Measurements from ENCODE around the gene GSTM4.

The GSTM4 gene

DNA sequence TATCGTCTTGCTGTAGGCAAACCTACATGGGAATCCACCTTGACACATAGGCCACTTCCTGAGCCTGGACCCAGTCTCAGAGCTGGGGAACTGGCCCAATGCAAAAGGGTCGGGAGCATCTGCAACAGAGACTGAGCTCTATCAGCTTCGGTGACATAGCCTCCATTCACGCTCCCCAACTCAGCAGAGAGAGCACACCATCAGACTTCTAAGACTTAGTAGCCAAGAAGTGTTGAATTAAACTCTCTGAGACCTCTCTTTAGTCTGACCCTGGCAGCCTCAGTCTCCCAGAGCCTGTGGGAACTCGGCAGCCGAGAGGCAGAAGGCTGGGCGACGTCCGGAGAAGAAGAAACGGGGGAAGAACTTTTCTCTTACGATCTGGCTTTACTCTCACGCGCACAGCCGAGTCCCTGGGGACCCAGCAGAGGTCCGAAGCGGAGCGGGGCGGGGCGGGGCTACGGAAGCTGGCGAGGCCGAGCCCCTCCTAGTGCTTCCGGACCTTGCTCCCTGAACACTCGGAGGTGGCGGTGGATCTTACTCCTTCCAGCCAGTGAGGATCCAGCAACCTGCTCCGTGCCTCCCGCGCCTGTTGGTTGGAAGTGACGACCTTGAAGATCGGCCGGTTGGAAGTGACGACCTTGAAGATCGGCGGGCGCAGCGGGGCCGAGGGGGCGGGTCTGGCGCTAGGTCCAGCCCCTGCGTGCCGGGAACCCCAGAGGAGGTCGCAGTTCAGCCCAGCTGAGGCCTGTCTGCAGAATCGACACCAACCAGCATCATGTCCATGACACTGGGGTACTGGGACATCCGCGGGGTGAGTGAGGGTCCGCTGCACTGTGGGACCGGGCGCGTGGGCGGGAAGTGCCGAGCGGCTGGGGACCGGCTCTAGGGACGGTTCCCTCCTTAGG is at the start of gene GSTM4:
Gene GSTM4 (plus strand): TSS at position 485 of the 905 bp plus-strand sequence. CDS start 291 bp downstream, at position 776.
- no peak for DNase-seq

DNA sequence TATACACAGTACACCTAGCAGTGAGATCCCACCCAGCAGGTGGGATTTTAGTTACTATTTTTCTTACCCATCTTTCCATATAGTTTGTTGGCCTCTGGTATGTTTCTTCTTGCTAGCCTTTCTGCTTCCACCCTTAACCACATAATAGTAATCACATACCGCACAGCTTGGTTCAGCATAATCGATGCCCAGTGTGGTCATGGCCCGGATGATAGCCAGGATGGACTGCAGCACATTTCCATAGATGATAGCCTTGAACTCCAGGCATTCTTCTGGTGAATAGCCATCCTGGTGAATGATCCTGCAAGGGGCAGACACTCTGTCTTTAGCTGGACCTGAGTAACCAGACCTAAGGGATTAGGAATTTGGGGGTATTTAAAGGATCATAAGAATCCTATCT is 46.0 kb upstream of the GSTM4 start:
- no peak for DNase-seq

DNA sequence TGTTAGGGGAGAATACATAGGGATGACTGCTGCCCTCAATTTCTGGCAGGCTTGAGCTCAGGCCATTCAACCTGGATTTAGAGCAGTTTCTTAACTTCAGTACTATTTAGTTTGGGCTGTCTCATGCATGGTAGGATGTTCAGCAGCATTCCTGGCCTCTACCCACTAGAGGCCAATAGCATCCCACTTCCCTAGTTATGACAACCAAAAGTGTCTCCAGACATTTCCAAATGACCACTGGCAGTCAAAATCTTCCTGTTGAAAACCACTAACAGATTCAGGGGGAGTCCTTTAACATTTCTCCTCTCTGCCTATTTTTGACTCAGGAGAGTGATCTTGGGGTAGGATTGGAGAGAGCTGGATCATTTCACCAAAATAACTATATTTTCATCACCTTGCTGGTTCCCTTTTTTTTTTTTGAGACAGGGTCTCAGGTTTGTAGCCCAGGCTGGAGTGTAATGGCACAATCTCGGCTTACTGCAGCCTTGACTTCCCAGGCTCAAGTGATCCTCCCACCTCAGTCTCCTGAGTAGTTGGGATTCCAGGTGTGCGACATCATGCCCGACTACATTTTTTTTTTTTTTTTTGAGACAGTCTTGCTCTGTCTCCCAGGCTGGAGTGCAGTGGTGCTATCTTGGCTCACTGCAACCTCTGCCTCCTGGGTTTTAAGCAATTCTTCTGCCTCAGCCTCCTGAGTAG is 45.1 kb upstream of the GSTM4 start:
- no peak for DNase-seq

DNA sequence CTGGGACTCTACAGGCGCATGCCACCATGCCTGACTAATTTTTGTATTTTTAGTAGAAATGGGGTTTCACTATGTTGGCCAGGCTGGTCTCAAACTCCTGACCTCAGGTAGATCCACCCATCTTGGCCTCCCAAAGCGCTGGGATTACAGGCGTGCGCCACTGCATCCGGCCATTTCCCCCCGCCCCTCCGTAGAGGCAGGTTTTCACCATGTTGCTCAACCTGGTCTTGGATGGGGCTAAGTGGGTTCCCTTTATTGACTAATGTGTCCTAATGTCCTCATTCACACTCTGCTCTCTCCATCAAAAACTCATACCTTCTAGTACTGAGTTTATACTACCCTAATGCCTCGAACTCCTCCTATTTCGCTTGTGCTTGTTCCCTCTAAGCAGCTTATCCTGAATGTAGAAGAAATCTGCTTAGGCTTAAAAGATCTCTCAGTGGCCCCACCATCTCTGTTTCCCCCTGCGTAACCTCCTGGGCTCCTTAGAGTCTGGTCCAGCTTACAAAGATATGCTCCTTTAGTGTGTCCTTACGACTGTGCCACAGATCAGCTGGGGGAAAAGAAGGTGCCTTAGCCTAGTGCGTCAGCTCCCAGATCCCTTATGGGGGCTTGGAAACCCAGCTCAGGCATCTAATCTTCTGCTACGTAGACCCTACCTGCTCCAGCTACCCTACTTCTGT is 44.5 kb upstream of the GSTM4 start:
- DNase-seq, result no peak

DNA sequence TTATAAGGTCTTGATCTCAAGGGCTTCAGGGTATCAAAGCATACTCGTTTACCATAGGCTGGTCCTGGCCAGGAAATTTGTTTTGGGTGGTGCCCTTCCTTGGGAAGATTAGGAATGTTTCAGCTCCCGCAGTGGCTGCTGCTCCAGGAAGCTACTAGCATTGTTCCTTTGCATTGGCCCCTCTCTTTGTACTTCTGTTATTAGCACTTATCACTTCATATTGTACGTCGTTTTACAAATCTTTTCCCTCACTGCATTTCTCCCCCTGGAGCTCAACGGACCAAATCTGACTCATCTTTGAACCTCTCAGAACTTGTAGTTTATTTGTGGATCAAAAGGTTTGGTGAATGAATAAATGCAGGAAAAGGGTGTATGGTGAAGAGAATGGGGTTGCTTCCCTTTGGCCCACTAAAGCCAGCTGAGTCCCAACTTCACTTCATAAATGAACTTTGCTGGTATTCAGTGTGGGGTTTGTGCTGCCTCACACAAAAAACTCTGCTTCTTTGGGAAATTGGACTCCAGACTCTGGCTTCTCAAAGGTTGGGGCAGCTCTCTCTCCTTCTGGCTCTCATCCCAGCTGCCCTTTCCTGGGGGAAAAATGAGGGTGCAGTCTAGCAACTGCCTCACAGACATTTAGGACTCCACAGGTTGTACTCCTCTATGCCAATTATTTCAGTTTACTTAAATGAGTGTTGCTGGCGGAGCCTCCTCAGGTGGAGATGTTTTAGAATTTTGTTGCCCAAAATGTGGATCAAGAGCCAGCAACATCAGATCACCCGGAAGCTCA is 42.3 kb upstream of the GSTM4 start:
- DNase-seq, result no peak

DNA sequence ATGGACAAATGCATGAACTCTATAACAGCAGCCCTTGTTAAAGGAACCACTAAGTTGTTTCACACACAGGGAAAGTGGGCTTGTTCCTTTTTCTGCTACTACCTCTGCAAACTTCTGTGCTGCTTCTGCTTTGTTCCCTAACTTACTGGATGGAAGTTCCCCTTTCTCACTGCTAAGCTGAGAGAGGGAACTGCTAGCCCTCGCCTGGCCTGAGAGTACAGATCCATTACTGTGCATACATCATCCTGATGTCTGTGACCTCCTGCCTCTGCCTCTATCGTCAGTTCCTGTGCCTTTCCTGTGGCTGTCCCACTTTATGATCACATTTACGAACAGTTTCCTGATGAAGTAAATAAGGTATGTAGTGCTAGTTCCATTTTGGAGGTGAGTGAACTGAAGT is 40.0 kb upstream of the GSTM4 start:
- no peak for DNase-seq

DNA sequence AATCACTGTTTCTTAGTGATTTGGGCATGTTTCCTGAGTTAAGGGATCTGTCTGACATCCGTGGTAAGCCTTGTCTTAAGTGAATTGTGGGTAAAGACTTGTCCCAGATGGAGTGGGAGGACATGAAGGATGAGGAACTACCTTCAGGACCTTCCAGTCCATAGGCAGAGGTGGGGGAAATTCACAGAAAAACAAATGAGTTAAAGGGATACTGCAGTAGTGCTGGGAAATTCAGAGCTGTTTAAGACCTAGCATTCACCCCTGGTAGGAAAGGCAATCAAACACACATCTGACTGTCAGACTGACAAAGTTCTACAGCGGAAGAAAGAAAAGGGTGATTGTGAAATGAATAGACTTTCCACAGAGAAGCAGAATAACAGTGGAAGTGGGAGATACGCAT is 39.5 kb upstream of the GSTM4 start:
- no peak for DNase-seq

DNA sequence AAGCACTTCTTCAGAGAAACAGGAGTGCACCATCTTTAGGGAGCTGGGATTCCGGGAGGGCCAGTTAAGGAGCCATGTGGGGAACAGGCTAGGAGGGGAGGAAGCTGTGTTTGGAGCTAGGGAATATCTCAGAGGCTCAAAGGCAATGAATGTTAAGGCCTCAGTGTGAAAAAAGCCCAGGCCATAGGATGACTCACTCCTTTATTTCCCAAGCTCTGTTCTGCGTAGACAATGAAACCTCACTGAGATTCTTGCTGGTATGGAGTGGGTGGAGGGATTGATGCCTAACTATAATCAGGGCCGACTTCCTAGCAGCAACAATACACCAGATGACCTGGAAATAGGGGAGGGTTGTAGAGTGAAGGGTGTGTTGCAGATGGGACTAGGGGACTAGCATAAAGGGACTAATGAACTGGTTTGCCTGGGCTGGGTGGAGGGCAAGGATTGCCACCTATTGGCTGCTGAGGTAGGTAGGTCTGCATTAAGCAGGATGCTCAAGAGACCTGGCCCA is 38.6 kb upstream of the GSTM4 start:
- no peak for DNase-seq

DNA sequence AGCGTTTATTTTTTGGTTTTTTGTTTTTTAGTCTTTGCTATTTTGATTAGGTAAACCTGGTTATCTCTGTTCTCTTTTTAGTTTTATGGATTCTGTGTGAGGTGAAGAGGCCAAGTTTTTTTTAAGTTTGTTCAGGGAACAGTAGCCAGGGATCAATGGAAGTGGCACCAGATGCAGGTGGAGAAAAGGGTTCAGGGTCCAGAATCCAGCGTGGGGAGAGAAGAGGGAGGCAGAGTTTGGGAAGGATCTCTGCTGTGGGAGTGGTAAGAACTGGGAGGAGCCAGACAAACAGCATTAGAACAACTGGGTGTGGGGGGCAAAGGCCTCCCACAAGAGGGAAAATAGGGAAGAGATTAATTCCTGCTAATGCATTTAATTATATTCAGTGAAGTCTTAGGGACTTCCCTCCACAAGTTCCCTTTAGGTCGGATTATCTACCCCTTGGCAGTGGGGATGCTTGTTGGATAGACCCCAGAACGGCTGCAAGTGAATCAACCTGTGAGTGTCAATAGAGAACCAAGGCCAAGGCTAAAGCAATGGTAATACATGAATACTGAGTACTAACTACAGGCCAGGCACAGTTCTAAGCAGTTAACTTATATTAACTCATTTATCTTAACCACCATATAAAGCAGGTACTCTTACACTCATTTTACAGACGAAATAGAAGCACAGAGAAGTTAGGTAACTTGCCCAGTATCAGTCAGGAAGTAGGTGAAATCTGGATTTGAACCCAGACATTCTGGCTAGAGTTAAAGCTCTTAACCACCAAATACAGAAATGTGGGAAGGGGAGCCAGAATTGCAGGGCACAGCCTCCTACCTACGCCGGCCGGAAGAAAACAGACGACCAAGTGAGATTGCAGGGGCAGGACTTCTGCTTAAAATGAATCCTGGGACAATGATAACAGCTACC is 37.0 kb upstream of the GSTM4 start:
- no peak for DNase-seq

DNA sequence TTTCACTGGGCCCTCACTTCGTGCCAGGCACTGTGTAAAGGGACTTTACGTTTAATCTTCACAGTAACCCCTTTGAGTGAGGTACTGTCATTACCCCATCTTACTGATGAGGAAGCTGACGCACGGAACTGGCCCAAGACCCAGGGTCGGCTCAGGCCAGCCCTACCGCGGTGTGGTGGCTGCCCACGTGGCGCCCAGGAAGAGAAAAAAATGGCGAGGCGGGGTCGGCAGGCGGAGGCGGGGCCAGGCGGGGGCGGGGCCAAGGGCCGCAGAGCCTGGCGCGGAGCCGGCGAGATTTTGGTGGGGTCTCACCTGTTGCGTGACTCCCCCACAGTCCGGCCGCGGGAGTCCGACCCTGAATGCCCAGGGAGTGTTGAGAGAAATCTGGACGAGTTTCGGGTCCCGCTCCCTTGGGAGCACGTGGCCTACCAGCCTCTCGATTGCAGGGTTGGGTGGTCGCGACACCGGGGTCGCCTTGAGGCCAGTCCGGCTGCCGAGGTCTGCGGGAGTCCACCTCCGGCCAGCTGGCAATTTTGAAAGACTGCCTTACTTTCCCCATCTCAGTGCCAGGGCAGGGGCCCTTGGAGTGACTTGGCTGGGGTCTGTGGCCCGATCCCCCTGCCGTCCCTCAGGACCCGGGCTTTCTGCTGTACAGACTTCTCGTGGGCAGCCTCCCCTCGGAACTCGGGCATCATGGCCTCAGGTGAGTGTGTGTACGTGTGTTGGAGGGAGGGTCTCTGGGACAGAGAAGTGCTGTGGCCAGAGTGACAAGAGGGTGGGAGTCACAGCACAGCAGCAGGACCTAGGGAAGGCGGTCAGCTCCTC is 36.1 kb upstream of the GSTM4 start, which contains the start of the genes AMPD2 and GNAT2:
Gene AMPD2 (plus strand): TSS at position 262 of the 825 bp plus-strand sequence. CDS start 1,339 bp downstream, outside the sequence.
Gene GNAT2 (minus strand): TSS at position 41 of the 825 bp plus-strand sequence. CDS start 6,746 bp downstream, outside the sequence.
- DNase-seq, result peak; percentile 32

DNA sequence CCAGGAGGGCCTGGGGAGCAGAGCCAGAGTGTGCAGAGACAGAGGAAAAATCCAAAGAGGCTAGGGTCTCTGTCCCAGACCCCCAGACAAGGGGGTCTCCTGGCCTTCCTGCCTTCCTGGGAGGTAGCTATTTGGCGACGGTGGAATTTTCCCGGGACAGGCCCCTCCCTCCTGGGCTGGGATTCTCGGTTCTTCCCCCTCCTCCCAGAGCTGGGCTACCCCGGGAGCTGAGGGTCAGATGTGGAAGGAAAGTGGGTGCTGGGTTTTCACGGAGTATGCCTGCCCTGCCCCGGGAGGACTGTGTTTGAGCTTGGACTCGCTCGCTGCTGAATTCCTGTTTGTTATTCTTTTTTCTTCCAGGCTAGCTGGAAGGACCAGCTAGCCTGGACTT is 35.5 kb upstream of the GSTM4 start:
- no peak for DNase-seq

DNA sequence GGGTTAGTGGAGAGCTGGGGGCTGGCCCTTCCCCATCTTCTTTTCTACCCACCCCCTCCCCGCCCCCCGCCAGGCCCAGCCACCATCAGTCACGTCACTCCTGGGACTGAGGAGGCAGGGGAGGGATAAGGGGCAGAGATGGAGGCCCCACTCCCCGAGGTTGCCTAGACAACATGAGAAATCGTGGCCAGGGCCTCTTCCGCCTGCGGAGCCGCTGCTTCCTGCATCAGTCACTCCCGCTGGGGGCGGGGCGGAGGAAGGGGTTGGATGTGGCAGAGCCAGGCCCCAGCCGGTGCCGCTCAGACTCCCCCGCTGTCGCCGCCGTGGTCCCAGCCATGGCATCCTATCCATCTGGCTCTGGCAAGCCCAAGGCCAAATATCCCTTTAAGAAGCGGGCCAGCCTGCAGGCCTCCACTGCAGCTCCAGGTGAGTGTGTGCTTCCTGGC is 35.0 kb upstream of the GSTM4 start:
- peak; percentile 71 for DNase-seq

DNA sequence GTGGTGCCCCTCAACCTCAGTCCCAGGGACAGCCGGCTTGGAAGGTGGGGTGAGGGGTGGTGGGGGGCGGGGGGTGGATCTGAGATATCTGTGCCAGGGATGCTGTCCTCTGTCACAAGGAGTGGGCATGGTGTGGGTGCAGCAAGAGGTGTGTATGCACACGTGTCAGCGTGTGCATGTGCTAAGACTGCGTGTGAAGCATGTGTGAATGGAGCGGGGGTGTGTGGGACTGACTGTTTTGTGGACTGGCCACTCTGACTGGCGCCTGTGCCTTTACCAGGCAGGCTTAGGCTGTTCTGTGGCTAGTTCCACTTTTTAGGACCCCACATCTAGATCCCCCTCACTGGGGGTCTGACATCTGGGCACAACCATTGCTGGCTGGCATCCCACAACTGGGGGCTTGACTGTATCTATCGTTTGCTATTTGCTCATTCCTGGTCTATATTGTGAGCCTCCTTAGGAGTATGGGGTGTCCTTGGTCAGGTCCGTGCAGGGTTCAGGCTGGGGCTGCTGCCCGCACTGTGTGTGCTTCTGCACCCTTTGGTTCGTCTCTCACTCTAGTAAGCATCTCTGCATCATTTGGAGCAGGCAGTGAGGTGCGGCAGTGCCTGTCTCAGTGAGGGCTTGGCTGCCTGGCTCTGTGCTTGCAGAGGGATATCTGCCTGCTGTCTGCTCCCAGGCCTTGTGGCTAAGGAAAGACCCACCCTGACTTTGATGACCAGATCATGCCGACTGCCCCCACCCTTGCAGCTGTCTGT is 34.3 kb upstream of the GSTM4 start:
- DNase-seq, result no peak

DNA sequence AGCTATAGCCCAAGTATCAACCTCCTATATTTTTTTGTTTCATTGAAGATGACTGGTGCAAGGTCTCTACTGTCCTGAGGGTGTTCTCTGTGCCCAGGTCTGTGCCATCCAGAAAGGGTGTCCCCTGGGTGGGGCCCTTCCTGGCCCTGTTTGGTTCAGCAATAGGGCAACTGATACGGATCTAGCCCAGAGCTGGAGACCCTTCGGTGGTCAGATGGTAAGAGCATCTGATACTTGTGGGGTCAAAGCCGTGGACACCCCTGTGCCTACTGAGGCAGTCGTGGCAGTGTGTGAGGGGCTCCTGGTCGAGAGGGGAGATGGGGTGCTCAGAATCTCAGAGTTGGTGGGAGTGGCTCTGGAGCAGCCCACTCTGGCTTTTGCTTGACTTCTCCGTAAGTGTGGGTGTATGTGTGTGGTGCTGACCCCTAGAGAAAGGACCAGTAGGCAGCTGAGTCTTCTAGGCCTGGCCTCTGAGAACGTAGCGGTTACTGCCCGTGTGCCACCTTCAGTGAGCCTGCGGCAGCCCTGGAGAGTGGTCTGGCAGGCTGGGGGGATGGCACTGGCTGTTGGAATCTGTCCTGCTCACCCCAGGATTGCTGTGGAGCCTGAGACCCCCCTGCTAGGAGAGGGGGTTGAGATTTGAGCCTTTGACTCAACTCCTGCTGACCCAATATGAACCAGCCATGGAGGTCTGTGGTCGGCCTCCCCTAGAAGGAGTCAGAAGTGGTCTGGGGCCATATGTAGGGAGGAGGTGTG is 33.6 kb upstream of the GSTM4 start:
- DNase-seq, result no peak

DNA sequence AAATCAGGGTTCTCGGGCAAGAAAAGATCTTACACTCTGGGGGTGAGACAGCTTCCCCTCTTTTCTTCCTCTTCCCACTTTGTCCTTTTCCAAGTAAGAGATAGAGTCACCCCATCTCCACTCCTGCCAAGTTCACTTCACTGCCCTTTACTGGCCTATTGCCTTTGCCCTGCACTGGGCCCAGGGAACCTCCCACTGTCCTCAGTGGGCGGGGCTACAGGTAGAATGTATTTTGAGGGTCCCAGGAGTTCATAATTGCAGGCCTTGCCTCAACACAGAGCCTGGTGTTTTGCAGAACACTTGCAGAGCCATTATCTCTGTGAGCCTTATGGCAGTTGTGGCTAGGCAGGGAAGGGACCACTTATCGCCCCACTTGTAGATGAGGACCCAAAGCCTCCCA is 33.0 kb upstream of the GSTM4 start:
- DNase-seq, result no peak

DNA sequence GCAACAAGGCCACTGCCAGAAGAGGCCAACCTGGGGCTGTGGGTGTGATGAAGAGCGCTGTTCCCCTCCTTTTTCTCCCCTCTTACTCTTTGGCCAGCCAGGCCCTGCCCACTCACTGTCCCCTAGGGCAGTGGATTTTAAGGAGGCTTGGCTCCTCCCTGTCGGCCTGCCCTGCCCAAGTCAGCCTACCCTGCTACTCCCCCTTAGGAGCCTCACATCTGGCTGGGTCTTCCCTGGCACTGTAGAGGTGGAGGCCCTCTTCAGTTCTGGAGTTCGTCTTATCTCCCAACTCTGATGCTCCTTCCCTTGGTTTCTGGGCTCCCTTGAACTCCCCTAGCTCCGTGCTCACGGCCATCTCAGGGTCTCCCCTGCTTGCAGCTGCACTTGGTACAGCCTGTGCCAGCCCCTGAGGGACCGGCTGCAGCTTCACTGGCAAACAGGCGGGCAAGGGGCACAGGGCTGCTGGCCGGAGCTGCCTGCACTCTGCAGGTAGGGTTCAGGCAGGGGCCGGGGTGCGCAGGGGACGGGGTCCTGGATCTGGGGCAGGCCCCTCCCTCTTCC is 32.2 kb upstream of the GSTM4 start:
- no peak for DNase-seq

DNA sequence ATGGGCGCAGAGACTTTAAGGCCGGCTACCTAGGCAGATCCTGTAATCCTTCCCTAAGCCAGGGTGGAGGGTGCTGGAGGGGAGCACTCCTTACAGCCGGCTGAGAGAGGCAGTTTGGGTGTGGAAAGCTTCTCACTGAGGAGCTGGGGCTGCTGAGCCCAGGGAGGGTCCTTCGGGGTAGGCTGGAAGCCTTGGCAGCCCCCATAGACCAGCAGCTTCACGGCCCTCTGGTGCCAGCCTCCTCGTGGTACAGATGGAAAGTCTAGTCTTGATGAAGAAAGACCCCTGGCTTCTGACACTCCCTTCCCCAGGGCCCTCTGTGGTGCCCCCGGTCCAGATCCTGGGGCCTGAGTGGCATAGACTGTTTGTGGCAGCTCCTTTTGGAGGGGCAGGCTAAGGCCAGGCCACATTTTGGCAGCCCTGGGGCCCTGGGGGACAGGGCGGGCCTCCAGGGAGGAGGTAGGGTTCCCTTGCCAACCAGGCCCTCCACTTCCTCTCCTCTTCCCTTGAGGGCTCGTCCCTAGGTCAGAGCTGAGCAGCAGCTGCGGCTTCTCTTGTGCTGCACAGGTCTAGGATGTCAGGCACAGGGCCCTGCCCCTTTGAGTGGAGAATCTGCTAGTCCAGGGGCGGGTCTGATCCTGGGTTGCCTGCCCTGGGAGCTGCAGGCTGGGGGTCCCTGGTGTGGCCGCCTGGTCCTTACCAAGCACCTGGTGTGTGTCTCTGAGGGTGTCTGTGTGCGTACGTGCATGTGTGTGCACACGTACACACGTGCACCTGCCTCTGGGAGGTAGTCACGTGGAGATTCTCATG is 31.5 kb upstream of the GSTM4 start:
- DNase-seq, result no peak
